IMR-90 (cell line): ENCODE measurements around the gene GRM6. TPM values are rescaled to one million over a fixed set of nuclear protein-coding genes. Genes with fewer than 3 reads are reported as not detected.

ENCODE experiments used
- ATAC-seq: fragments of 200-7000 bp; cut with Tn5 transposase; 2 replicates; pipeline ENCODE4 v1.9.1; 2020; ENCODE audit warnings: low read depth, mild to moderate bottlenecking, moderate library complexity
- BruUV-seq: library from RNA; stranded (reverse); fragments of 400-500 nt; replicated peaks from 2 replicates; lab custom pipeline; 2021; lab: Mats Ljungman, UMichigan
- CTCF ChIA-PET: fragments of 300-600 bp; formaldehyde crosslinking; extraction: SDS; loops from one replicate; lab custom pipeline; 2021; ENCODE audit warnings: antibody characterized with exemption; lab: Yijun Ruan, JAX
- POLR2A ChIA-PET: fragments of 300-600 bp; sonication (Branson Sonifier 250); formaldehyde crosslinking; loops from one replicate; lab custom pipeline; 2022; ENCODE audit warnings: antibody characterized with exemption; ENCODE audit not compliant: unreplicated experiment; lab: Charles Lee
- DNase-seq: peaks from one replicate; pipeline ENCODE4 v3.0.0; 2013
- H2AFZ ChIP-seq: replicated peaks from 2 replicates; pipeline ENCODE3; 2013; ENCODE audit warnings: low read length, mild to moderate bottlenecking; ENCODE audit not compliant: poor library complexity
- H2AK5ac ChIP-seq: 2 replicates; pipeline ENCODE4 v1.6.1; 2013; ENCODE audit warnings: low read depth, low read length, inconsistent platforms
- H2AK9ac ChIP-seq: replicated peaks from 2 replicates; pipeline ENCODE3; 2013; ENCODE audit warnings: mild to moderate bottlenecking, low read depth, low read length, moderate library complexity; ENCODE audit not compliant: poor library complexity
- H2BK120ac ChIP-seq: 2 replicates; pipeline ENCODE4 v1.6.1; 2013; ENCODE audit warnings: low read depth, low read length, inconsistent platforms
- H2BK15ac ChIP-seq: 3 replicates; pipeline ENCODE4 v1.6.1; 2013; ENCODE audit warnings: low read depth, low read length, inconsistent platforms
- H2BK20ac ChIP-seq: 2 replicates; pipeline ENCODE4 v1.6.1; 2013; ENCODE audit warnings: low read depth, mild to moderate bottlenecking, inconsistent platforms, low read length, moderate library complexity
- H2BK5ac ChIP-seq: 2 replicates; pipeline ENCODE4 v1.6.1; 2013; ENCODE audit warnings: mild to moderate bottlenecking, low read depth, low read length, inconsistent platforms; ENCODE audit not compliant: poor library complexity, severe bottlenecking
- H3K14ac ChIP-seq: replicated peaks from 2 replicates; pipeline ENCODE4 v1.6.1; 2013; ENCODE audit warnings: low read depth, low read length, inconsistent platforms
- H3K18ac ChIP-seq: 2 replicates; pipeline ENCODE4 v1.6.1; 2013; ENCODE audit warnings: low read depth, low read length, control low read depth
- H3K23ac ChIP-seq: 2 replicates; pipeline ENCODE4 v1.6.1; 2013; ENCODE audit warnings: low read depth, low read length, inconsistent platforms
- H3K27ac ChIP-seq: 2 replicates; pipeline ENCODE4 v1.5.1; 2013; ENCODE audit warnings: mild to moderate bottlenecking, control low read depth, low read length; ENCODE audit not compliant: insufficient read depth
- H3K27me3 ChIP-seq: 2 replicates; pipeline ENCODE4 v1.6.1; 2013; ENCODE audit warnings: low read length; ENCODE audit not compliant: control insufficient read depth, insufficient read depth
- H3K36me3 ChIP-seq: 2 replicates; pipeline ENCODE4 v1.6.1; 2013; ENCODE audit warnings: low read length, mixed read lengths; ENCODE audit not compliant: control insufficient read depth, insufficient read depth
- H3K4ac ChIP-seq: 2 replicates; pipeline ENCODE4 v1.6.1; 2013; ENCODE audit warnings: low read depth, low read length, inconsistent platforms
- H3K4me1 ChIP-seq: 2 replicates; pipeline ENCODE4 v1.6.1; 2013; ENCODE audit warnings: low read length, mixed read lengths; ENCODE audit not compliant: control insufficient read depth, insufficient read depth
- H3K4me2 ChIP-seq: 2 replicates; pipeline ENCODE4 v1.6.1; 2013; ENCODE audit warnings: low read depth, mild to moderate bottlenecking, control low read depth, low read length, moderate library complexity
- H3K4me3 ChIP-seq: 2 replicates; pipeline ENCODE4 v1.5.1; 2013; ENCODE audit warnings: low read depth, mild to moderate bottlenecking, control low read depth, low read length, moderate library complexity; ENCODE audit not compliant: insufficient read depth
- H3K56ac ChIP-seq: 2 replicates; pipeline ENCODE4 v1.6.1; 2013; ENCODE audit warnings: low read length, inconsistent platforms; ENCODE audit not compliant: insufficient read depth; ENCODE audit errors: extremely low read depth
- H3K79me1 ChIP-seq, 2 experiments: 2 replicates each; pipeline ENCODE4 v1.6.1; 2013; ENCODE audit warnings: low read length in 2 of 2, inconsistent platforms in 1 of 2, low read depth in 1 of 2
- H3K9ac ChIP-seq: 2 replicates; pipeline ENCODE4 v1.6.1; 2013; ENCODE audit warnings: low read depth, low read length, control low read depth
- H3K9me1 ChIP-seq: 2 replicates; pipeline ENCODE4 v1.6.1; 2013; ENCODE audit warnings: low read length, inconsistent platforms; ENCODE audit not compliant: insufficient read depth
- H3K9me3 ChIP-seq: 2 replicates; pipeline ENCODE4 v1.6.1; 2013; ENCODE audit warnings: low read length; ENCODE audit not compliant: control insufficient read depth, insufficient read depth
- H4K20me1 ChIP-seq: 2 replicates; pipeline ENCODE4 v1.6.1; 2013; ENCODE audit warnings: low read length, inconsistent platforms; ENCODE audit not compliant: insufficient read depth
- H4K5ac ChIP-seq: 2 replicates; pipeline ENCODE4 v1.6.1; 2013; ENCODE audit warnings: mild to moderate bottlenecking, low read depth, low read length, control low read depth
- H4K8ac ChIP-seq, 2 experiments: 2 replicates each; pipeline ENCODE4 v1.6.1; 2013; ENCODE audit warnings: low read depth in 2 of 2, low read length in 2 of 2, control low read depth in 1 of 2, inconsistent platforms in 1 of 2
- H4K91ac ChIP-seq: 2 replicates; pipeline ENCODE4 v1.6.1; 2013; ENCODE audit warnings: low read depth, low read length, inconsistent platforms; ENCODE audit not compliant: insufficient read depth
- BHLHE40 ChIP-seq: fragments of 150-350 bp; IDR thresholded peaks from 2 replicates; pipeline ENCODE4 v1.6.1; 2016; ENCODE audit warnings: mild to moderate bottlenecking, low read depth, low read length
- MAZ ChIP-seq: IDR thresholded peaks from 2 replicates; pipeline ENCODE4 v1.6.1; 2012; ENCODE audit warnings: low read depth, mild to moderate bottlenecking, low read length, improper control_type of control experiment, moderate library complexity, borderline replicate concordance
- NFE2L2 ChIP-seq: fragments of 150-350 bp; IDR thresholded peaks from 2 replicates; pipeline ENCODE4 v1.6.1; 2016; ENCODE audit warnings: low read depth, mild to moderate bottlenecking, low read length
- RCOR1 ChIP-seq: IDR thresholded peaks from 2 replicates; pipeline ENCODE4 v1.6.1; 2012; ENCODE audit warnings: mild to moderate bottlenecking, low read length, improper control_type of control experiment; ENCODE audit not compliant: insufficient replicate concordance
- WGBS, 2 experiments: methylation state at CpG; one replicate each; pipeline versions ENCODE4 v1.1.5 to v1.1.7; 2013; ENCODE audit warnings: missing lambda C conversion rate in 2 of 2; ENCODE audit not compliant: insufficient read length in 1 of 2; ENCODE audit errors: extremely low coverage in 2 of 2; 5-methylcytosine and 5-hydroxymethylcytosine counted together
- dilution Hi-C: fragments of 300-500 bp; cut with HindIII; formaldehyde crosslinking; loops from one replicate; pipeline ENCODE4 v1.14.3; 2018; ENCODE audit warnings: low sequenced_read_pairs; ENCODE audit not compliant: unreplicated experiment
- in situ Hi-C: fragments of 300-500 bp; cut with MboI; formaldehyde crosslinking; loops from 3 replicates; pipeline ENCODE4 v1.14.3; 2019; ENCODE audit warnings: low sequenced_read_pairs, inconsistent platforms, mixed read lengths
- intact Hi-C: fragments of 100-400 bp; cut with micrococcal nuclease; formaldehyde crosslinking; loops from 2 replicates; pipeline ENCODE4 v1.10.0; 2022
- polyA plus RNA-seq, 3 experiments: library from polyadenylated mRNA; depleted of rRNA; stranded (reverse); fragments of >200 nt; gene quantifications; 2 replicates each; pipeline ENCODE4 v1.2.3, GENCODE V29; 2012; ENCODE audit warnings: low replicate concordance in 1 of 3
- total RNA-seq: library from RNA; depleted of rRNA; stranded (reverse); fragments of >200 nt; gene quantifications from 2 replicates; pipeline ENCODE4 v1.2.3, GENCODE V29; 2012

Gene GRM6
- total and polyA plus RNA-seq, 2 of the 4 experiments (the other 2 are of a cell fraction), result not detected

DNA sequence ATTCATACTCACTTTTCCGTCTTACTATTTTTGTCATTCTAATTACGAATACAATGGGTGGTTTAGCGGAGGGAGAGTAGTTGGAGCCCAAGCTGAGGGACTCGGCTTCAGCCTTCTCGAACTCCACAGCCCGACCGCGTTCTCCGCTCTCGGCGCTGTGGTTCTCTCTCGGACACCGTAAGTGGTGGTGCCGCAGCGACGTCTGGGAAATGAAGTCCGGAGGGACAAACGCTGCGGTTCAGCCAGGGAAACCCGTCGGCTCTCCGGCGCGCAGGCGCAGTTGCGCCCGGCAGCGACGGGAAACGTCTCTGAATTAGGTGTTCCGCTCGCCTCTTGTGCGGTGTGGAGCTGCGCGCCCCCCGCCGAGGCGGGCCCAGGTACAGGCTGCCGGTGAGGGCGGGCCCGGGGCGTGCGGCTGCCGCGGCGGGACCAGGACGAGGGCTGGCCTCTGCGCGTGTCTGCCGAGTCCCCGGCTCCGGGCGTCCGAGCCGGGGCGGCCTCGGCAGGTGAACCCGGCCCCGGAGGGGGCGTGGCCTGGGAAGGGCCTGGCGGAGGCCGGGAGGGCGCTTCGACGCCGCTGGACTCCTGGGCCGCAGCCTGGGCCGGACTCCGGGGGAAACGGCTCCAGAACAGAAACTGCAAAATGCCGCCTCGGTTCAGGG is 28.5 kb upstream of the GRM6 start, which contains the start of gene ZNF879:
ZNF879 (plus strand) TSS at position 277 of the 662 bp plus-strand sequence. CDS start 1,201 bp downstream, outside the sequence.
- intact Hi-C loops (loop anchor here (1.0 to 5.0 kb wide), 3 partner anchors 128 to 291 kb away; partner anchors contain the start of genes ZFP2, ZNF354A and ZNF354B), dilution Hi-C loops (no loop called here), in situ Hi-C loops (no loop called here)
- H4K20me1 ChIP-seq, result no peaks in the 10 kb centered on the region
- ChIA-PET POLR2A (no interaction called here), CTCF (no interaction called here)
- no peak within 1 kb of the TSS for H2BK120ac ChIP-seq
- peaks cover 15% of the 10 kb centered on the region for H3K36me3 ChIP-seq
- no peak within 1 kb of the TSS; the same call in 1 of the 2 replicates for H3K56ac ChIP-seq
- H3K79me1 ChIP-seq, result peaks cover 0 to 6% of the 10 kb centered on the region in 2 experiments; a peak in 1 of 4 replicates
- peaks cover 8% of the 10 kb centered on the region for H3K9me3 ChIP-seq
- H3K4ac ChIP-seq, result peak within 1 kb of the TSS; percentile 28; the same call in 1 of the 2 replicates
- peak within 1 kb of the TSS; percentile 73 for H3K4me3 ChIP-seq
- peak within 1 kb of the TSS; percentile 90 for H3K4me2 ChIP-seq
- no TSS peak for BruUV-seq
- H2BK5ac ChIP-seq, result peak within 1 kb of the TSS; percentile 52
- H2AK9ac ChIP-seq, result peak within 1 kb of the TSS; percentile 31
- no peak within 1 kb of the TSS; the same call in 1 of the 2 replicates for H3K23ac ChIP-seq
- DNase-seq, result peak; percentile 94
- H4K8ac ChIP-seq, result peak within 1 kb of the TSS; percentile 80 to 85
- H3K9ac ChIP-seq, result peak within 1 kb of the TSS; percentile 67
- peak; percentile 99 for ATAC-seq
- H3K9me1 ChIP-seq, result no peaks in the 10 kb centered on the region
- H4K5ac ChIP-seq, result peak within 1 kb of the TSS; percentile 47
- H2AFZ ChIP-seq, result peak within 1 kb of the TSS; percentile 95
- 0 out of 2 replicates have a peak, but pooled peaks cover 2% of the 10 kb centered on the region for H3K4me1 ChIP-seq
- peak within 1 kb of the TSS; percentile 21 for H3K27ac ChIP-seq
- H3K27me3 ChIP-seq, result no peaks in the 10 kb centered on the region
- H2BK20ac ChIP-seq, result no peak within 1 kb of the TSS
- no peak within 1 kb of the TSS for H2BK15ac ChIP-seq
- no peak within 1 kb of the TSS for H3K18ac ChIP-seq
- no peak for TF ChIP-seq NFE2L2
- TF ChIP-seq BHLHE40, result no peak
- TF ChIP-seq RCOR1, result no peak
- peak; percentile 31; the same call in 1 of the 2 replicates for TF ChIP-seq MAZ
- H3K14ac ChIP-seq, result peak within 1 kb of the TSS; percentile 84
- H2AK5ac ChIP-seq, result no peak within 1 kb of the TSS
- 2% methylated on average over 38 of the region's 72 CpGs; no CpG with 5 or more reads in 1 of the 2 experiments for WGBS, 2 experiments
- H4K91ac ChIP-seq, result no peak within 1 kb of the TSS
